Testis (tissue), 2 donors: ENCODE data around the gene IRX3.

ENCODE experiments used
- POLR2A ChIP-seq: fragments of 450-650 bp; IDR thresholded peaks from one replicate; pipeline ENCODE4 v1.6.1; 2017; ENCODE audit warnings: antibody characterized with exemption, mild to moderate bottlenecking, moderate library complexity
- TF ChIP-seq, protein P1 (sequence below), 3 experiments: fragments of 450-650 bp in 2 of 3; fragments of 200-600 bp in 1 of 3; sonication (generic) in 1 of 3; IDR thresholded peaks; one replicate each; pipeline ENCODE4 v1.5.1; 2016 to 2019; ENCODE audit warnings: antibody characterized with exemption in 3 of 3, mild to moderate bottlenecking in 2 of 3, moderate library complexity in 1 of 3

DNA sequence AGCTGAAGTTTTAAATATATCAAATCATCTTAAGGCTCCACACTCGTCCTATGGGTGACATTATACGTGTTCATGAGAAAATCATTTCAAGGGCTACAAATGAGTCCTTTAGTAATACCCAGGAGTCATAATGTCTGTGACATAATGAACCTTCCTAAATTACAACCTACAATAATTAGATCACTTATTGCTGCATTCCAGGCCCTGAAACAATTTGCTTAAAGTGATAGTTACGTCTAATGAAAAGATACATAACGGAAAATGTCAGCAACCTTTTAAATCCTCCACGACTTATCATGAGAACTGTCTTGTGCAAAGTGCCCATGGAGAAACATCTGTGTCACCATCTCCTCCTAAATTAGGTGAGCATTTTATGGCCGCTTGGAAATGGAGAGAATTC lies 43.4 kb downstream of the IRX3 start:
- TF ChIP-seq POLR2A, result no peak
- TF ChIP-seq, protein P1, sequence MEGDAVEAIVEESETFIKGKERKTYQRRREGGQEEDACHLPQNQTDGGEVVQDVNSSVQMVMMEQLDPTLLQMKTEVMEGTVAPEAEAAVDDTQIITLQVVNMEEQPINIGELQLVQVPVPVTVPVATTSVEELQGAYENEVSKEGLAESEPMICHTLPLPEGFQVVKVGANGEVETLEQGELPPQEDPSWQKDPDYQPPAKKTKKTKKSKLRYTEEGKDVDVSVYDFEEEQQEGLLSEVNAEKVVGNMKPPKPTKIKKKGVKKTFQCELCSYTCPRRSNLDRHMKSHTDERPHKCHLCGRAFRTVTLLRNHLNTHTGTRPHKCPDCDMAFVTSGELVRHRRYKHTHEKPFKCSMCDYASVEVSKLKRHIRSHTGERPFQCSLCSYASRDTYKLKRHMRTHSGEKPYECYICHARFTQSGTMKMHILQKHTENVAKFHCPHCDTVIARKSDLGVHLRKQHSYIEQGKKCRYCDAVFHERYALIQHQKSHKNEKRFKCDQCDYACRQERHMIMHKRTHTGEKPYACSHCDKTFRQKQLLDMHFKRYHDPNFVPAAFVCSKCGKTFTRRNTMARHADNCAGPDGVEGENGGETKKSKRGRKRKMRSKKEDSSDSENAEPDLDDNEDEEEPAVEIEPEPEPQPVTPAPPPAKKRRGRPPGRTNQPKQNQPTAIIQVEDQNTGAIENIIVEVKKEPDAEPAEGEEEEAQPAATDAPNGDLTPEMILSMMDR (IDR thresholded peaks at IDR 0.05), result no peak
